ENCODE data around the gene CBLB.

The CBLB gene

DNA sequence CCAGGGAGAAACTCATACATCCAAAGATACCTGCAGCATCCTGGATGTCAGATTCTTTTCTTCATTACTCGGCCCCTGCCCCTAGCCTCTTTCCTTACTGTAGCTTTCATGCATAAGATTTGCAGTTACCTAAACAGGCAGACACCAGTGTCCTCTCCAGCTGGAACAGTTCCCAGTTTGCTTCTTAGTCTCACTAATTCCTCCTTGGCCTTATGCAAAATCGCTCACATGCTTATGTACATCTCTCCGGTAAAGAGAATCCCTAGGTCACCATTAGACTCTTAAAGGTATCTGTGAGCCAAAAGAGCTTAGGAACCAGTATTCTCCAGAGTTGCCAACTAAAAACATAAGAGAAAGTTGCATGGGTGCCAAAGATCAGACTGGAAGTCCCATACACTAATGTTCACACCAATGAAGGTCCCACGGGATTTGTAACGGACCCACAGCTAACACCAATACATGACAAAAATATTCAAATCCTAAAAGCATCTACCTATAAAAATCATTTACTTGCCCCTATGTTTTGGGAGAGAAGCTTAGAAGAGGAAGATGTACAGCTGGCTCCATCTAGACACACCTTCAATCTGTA is 66.6 kb downstream of the CBLB start:
- Histone ChIP-seq H2BK120ac (ENCODE audit: low read depth, low read length) (no peak overlapping the region), H3K4ac (ENCODE audit: low read length) (no peak overlapping the region), H3K27ac (replicated peaks; ENCODE audit: low read length) (no peak overlapping the region), H3K4me1 (ENCODE audit: control insufficient read depth in 2 of 2, insufficient read depth in 1 of 2, low read depth in 1 of 2, low read length in 2 of 2) (peaks cover 0 to 3% of the 10 kb centered on the region in 2 donors), H3K79me1 (ENCODE audit: low read depth, low read length) (no peaks in the 10 kb centered on the region), H3K9ac (ENCODE audit: low read depth, low read length, poor library complexity) (no peak overlapping the region), H3K23ac (ENCODE audit: low read depth, low read length, poor library complexity) (no peak overlapping the region), H3K4me3 (ENCODE audit: low read length in 2 of 2) (no peak overlapping the region), H3K36me3 (replicated peaks in 1 of 2; ENCODE audit: control insufficient read depth in 2 of 2, insufficient read depth in 2 of 2, low read length in 2 of 2) (no peaks in the 10 kb centered on the region), H3K18ac (ENCODE audit: low read length) (no peak overlapping the region), H2AK5ac (ENCODE audit: low read depth, low read length) (no peak overlapping the region), H3K9me3 (replicated peaks in 1 of 2; ENCODE audit: control insufficient read depth in 2 of 2, insufficient read depth in 1 of 2, low read depth in 1 of 2, low read length in 2 of 2) (no peaks in the 10 kb centered on the region), H4K8ac (ENCODE audit: low read depth, low read length) (no peak overlapping the region), H3K27me3 (ENCODE audit: control insufficient read depth in 3 of 3, insufficient read depth in 3 of 3, low read depth in 1 of 3, low read length in 3 of 3) (no peaks in the 10 kb centered on the region), H3K4me2 (ENCODE audit: insufficient read depth, low read length, poor library complexity, severe bottlenecking) (no peak overlapping the region), H2BK15ac (ENCODE audit: low read length) (no peak overlapping the region), H2BK12ac (ENCODE audit: low read length) (no peak overlapping the region), H3K14ac (ENCODE audit: low read length) (no peak overlapping the region), H4K91ac (ENCODE audit: low read depth, low read length, poor library complexity) (no peak overlapping the region), H2AFZ (ENCODE audit: low read length) (no peak overlapping the region), H2BK5ac (ENCODE audit: low read length) (no peak overlapping the region)
- no peak for DNase-seq (ENCODE audit: low spot score)
- no CpG with 5 or more reads among the region's 5 CpGs for WGBS, 2 donors (ENCODE audit: extremely low coverage in 2 of 2, insufficient read length in 2 of 2, insufficient replicate concordance in 1 of 2)

DNA sequence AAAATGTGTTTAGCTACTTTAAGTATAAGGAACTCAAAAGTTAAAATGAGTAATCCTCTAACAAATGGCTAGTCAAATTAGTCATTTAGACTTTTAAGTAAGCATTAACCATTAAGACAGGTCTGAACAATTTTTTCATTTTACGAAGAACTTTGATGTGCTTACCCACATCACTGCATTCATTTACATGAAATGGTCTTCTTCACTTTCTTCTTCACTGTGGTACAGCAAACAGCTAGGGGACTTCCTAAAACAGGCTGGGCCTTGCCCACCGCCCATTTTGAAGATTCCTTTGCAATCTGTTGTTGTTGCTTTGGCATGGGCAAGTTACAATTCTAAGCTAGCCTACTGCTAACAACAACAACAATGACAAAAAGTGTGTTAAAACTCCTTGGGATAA is 67.4 kb downstream of the CBLB start:
- no peak overlapping the region for H3K23ac ChIP-seq (ENCODE audit: low read depth, low read length, poor library complexity)
- H3K79me1 ChIP-seq (ENCODE audit: low read depth, low read length), result no peaks in the 10 kb centered on the region
- H3K18ac ChIP-seq (ENCODE audit: low read length), result no peak overlapping the region
- no peak overlapping the region for H2BK120ac ChIP-seq (ENCODE audit: low read depth, low read length)
- no peak overlapping the region for H3K27ac ChIP-seq (replicated peaks; ENCODE audit: low read length)
- no CpG with 5 or more reads among the region's 2 CpGs for WGBS, 2 donors (ENCODE audit: extremely low coverage in 2 of 2, insufficient read length in 2 of 2, insufficient replicate concordance in 1 of 2)
- H4K8ac ChIP-seq (ENCODE audit: low read depth, low read length), result no peak overlapping the region
- no peak overlapping the region for H2BK5ac ChIP-seq (ENCODE audit: low read length)
- H3K27me3 ChIP-seq (ENCODE audit: control insufficient read depth in 3 of 3, insufficient read depth in 3 of 3, low read depth in 1 of 3, low read length in 3 of 3), result no peaks in the 10 kb centered on the region
- H2AFZ ChIP-seq (ENCODE audit: low read length), result no peak overlapping the region
- H2BK15ac ChIP-seq (ENCODE audit: low read length), result no peak overlapping the region
- no peak overlapping the region for H2BK12ac ChIP-seq (ENCODE audit: low read length)
- peaks cover 0 to 3% of the 10 kb centered on the region in 2 donors for H3K4me1 ChIP-seq (ENCODE audit: control insufficient read depth in 2 of 2, insufficient read depth in 1 of 2, low read depth in 1 of 2, low read length in 2 of 2)
- no peak overlapping the region for H2AK5ac ChIP-seq (ENCODE audit: low read depth, low read length)
- H3K36me3 ChIP-seq (replicated peaks in 1 of 2; ENCODE audit: control insufficient read depth in 2 of 2, insufficient read depth in 2 of 2, low read length in 2 of 2), result no peaks in the 10 kb centered on the region
- peaks cover 0 to 3% of the 10 kb centered on the region in 2 donors for H3K9me3 ChIP-seq (replicated peaks in 1 of 2; ENCODE audit: control insufficient read depth in 2 of 2, insufficient read depth in 1 of 2, low read depth in 1 of 2, low read length in 2 of 2)
- no peak overlapping the region for H3K4me3 ChIP-seq (ENCODE audit: low read length in 2 of 2)
- H3K14ac ChIP-seq (ENCODE audit: low read length), result no peak overlapping the region
- H3K4ac ChIP-seq (ENCODE audit: low read length), result no peak overlapping the region
- H3K4me2 ChIP-seq (ENCODE audit: insufficient read depth, low read length, poor library complexity, severe bottlenecking), result no peak overlapping the region
- no peak overlapping the region for H3K9ac ChIP-seq (ENCODE audit: low read depth, low read length, poor library complexity)
- DNase-seq (ENCODE audit: low spot score), result no peak
- H4K91ac ChIP-seq (ENCODE audit: low read depth, low read length, poor library complexity), result no peak overlapping the region

DNA sequence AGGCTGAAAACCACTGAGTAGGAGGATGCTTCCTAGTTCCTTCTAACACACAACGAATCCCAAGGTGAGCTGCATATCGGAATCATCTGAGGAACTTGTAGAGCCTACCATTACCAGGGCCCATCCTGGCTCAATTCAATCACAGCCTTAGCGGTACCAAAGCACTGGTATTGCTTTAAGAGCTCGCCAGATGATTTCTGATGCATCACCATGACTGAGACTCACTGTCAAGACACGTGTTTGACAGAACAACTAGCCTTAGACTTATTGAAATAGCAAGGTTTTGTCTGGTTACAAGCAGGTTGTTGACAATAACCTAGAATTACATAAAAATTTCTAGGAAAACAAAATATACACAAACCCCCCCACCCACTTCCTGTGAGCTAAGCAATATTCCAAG is 68.5 kb downstream of the CBLB start:
- no peaks in the 10 kb centered on the region for H3K36me3 ChIP-seq (replicated peaks in 1 of 2; ENCODE audit: control insufficient read depth in 2 of 2, insufficient read depth in 2 of 2, low read length in 2 of 2)
- H2BK120ac ChIP-seq (ENCODE audit: low read depth, low read length), result no peak overlapping the region
- H3K27ac ChIP-seq (replicated peaks; ENCODE audit: low read length), result no peak overlapping the region
- no peak overlapping the region for H3K4ac ChIP-seq (ENCODE audit: low read length)
- H4K8ac ChIP-seq (ENCODE audit: low read depth, low read length), result no peak overlapping the region
- no peak overlapping the region for H3K14ac ChIP-seq (ENCODE audit: low read length)
- no peak overlapping the region for H3K9ac ChIP-seq (ENCODE audit: low read depth, low read length, poor library complexity)
- no peak for DNase-seq (ENCODE audit: low spot score)
- H3K18ac ChIP-seq (ENCODE audit: low read length), result no peak overlapping the region
- H3K4me3 ChIP-seq (ENCODE audit: low read length in 2 of 2), result no peak overlapping the region
- no peak overlapping the region for H2BK5ac ChIP-seq (ENCODE audit: low read length)
- peaks cover 0 to 3% of the 10 kb centered on the region in 2 donors for H3K4me1 ChIP-seq (ENCODE audit: control insufficient read depth in 2 of 2, insufficient read depth in 1 of 2, low read depth in 1 of 2, low read length in 2 of 2)
- no peak overlapping the region for H4K91ac ChIP-seq (ENCODE audit: low read depth, low read length, poor library complexity)
- no peak overlapping the region for H3K4me2 ChIP-seq (ENCODE audit: insufficient read depth, low read length, poor library complexity, severe bottlenecking)
- no peaks in the 10 kb centered on the region for H3K79me1 ChIP-seq (ENCODE audit: low read depth, low read length)
- H2BK15ac ChIP-seq (ENCODE audit: low read length), result no peak overlapping the region
- no peak overlapping the region for H2AK5ac ChIP-seq (ENCODE audit: low read depth, low read length)
- H3K27me3 ChIP-seq (ENCODE audit: control insufficient read depth in 3 of 3, insufficient read depth in 3 of 3, low read depth in 1 of 3, low read length in 3 of 3), result no peaks in the 10 kb centered on the region
- H2BK12ac ChIP-seq (ENCODE audit: low read length), result no peak overlapping the region
- no peak overlapping the region for H3K23ac ChIP-seq (ENCODE audit: low read depth, low read length, poor library complexity)
- no peak overlapping the region for H2AFZ ChIP-seq (ENCODE audit: low read length)
- H3K9me3 ChIP-seq (replicated peaks in 1 of 2; ENCODE audit: control insufficient read depth in 2 of 2, insufficient read depth in 1 of 2, low read depth in 1 of 2, low read length in 2 of 2), result peaks cover 0 to 5% of the 10 kb centered on the region in 2 donors
- no CpG with 5 or more reads among the region's 5 CpGs for WGBS, 2 donors (ENCODE audit: extremely low coverage in 2 of 2, insufficient read length in 2 of 2, insufficient replicate concordance in 1 of 2)

GRCh38 chr3:105799286-105799685 is 69.5 kb downstream of the CBLB start:
- Histone ChIP-seq H3K14ac (ENCODE audit: low read length) (no peak overlapping the region), H3K36me3 (replicated peaks in 1 of 2; ENCODE audit: control insufficient read depth in 2 of 2, insufficient read depth in 2 of 2, low read length in 2 of 2) (no peaks in the 10 kb centered on the region), H3K4ac (ENCODE audit: low read length) (no peak overlapping the region), H2BK15ac (ENCODE audit: low read length) (no peak overlapping the region), H3K9ac (ENCODE audit: low read depth, low read length, poor library complexity) (no peak overlapping the region), H3K4me2 (ENCODE audit: insufficient read depth, low read length, poor library complexity, severe bottlenecking) (no peak overlapping the region), H3K23ac (ENCODE audit: low read depth, low read length, poor library complexity) (no peak overlapping the region), H3K27ac (replicated peaks; ENCODE audit: low read length) (no peak overlapping the region), H2AFZ (ENCODE audit: low read length) (no peak overlapping the region), H2AK5ac (ENCODE audit: low read depth, low read length) (no peak overlapping the region), H2BK120ac (ENCODE audit: low read depth, low read length) (no peak overlapping the region), H3K27me3 (ENCODE audit: control insufficient read depth in 3 of 3, insufficient read depth in 3 of 3, low read depth in 1 of 3, low read length in 3 of 3) (no peaks in the 10 kb centered on the region), H3K4me3 (ENCODE audit: low read length in 2 of 2) (no peak overlapping the region), H2BK5ac (ENCODE audit: low read length) (no peak overlapping the region), H3K18ac (ENCODE audit: low read length) (no peak overlapping the region), H3K9me3 (replicated peaks in 1 of 2; ENCODE audit: control insufficient read depth in 2 of 2, insufficient read depth in 1 of 2, low read depth in 1 of 2, low read length in 2 of 2) (peaks cover 0 to 5% of the 10 kb centered on the region in 2 donors), H2BK12ac (ENCODE audit: low read length) (no peak overlapping the region), H4K8ac (ENCODE audit: low read depth, low read length) (no peak overlapping the region), H4K91ac (ENCODE audit: low read depth, low read length, poor library complexity) (no peak overlapping the region), H3K79me1 (ENCODE audit: low read depth, low read length) (no peaks in the 10 kb centered on the region), H3K4me1 (ENCODE audit: control insufficient read depth in 2 of 2, insufficient read depth in 1 of 2, low read depth in 1 of 2, low read length in 2 of 2) (peaks cover 0 to 3% of the 10 kb centered on the region in 2 donors)
- no peak for DNase-seq (ENCODE audit: low spot score)
- WGBS, 2 donors (ENCODE audit: extremely low coverage in 2 of 2, insufficient read length in 2 of 2, insufficient replicate concordance in 1 of 2), result no CpG with 5 or more reads among the region's 3 CpGs
